ENCODE measurements around the gene C1QB. TPM values are rescaled to one million over a fixed set of nuclear protein-coding genes. Genes with fewer than 3 reads are reported as not detected.
"Not testable (repeated sequence)": the region's sequence is repeated elsewhere in the genome, so short reads cannot be mapped to it uniquely, and the experiment has no call there.

Gene C1QB
- total RNA-seq, 1 experiment from 2014 or later: 0.33 TPM

- in situ Hi-C loops (cut with HindIII; ENCODE audit: low pct_unique_long_range_greater_than_20kb, low sequenced_read_pairs): no loop called here
- no peak overlapping the region for H3K4me3 ChIP-seq (ENCODE audit: low read depth in 2 of 2, low read length in 2 of 2)
- TF ChIP-seq POLR2AphosphoS5 (IDR thresholded peaks at IDR 0.05; ENCODE audit: low read depth, low read length) (no peak), TCF7L2 (IDR thresholded peaks at IDR 0.05; ENCODE audit: low read depth, low read length) (no peak), SIN3A (IDR thresholded peaks at IDR 0.05; ENCODE audit: borderline replicate concordance, insufficient read depth, low read depth, low read length) (no peak), CTCF (IDR thresholded peaks at IDR 0.05) (no peak), REST (IDR thresholded peaks at IDR 0.05; ENCODE audit: insufficient read depth in 1 of 2, low read depth in 2 of 2, low read length in 1 of 2) (no peak)
- H3K9me3 ChIP-seq (ENCODE audit: control insufficient read depth, insufficient read depth, low read depth, low read length): no peaks in the 10 kb centered on the region
- peaks cover 4% of the 10 kb centered on the region; the same call in 1 of the 2 replicates for H3K4me1 ChIP-seq (ENCODE audit: control insufficient read depth, insufficient read depth, low read length)
- intact Hi-C loops (cut with micrococcal nuclease; ENCODE audit: unreplicated experiment): loop anchor here (10.0 kb wide), 2 partner anchors 179 to 219 kb away; no protein-coding TSS in a partner anchor
- no peak for DNase-seq (ENCODE audit: low read depth, low spot score)
- no peaks in the 10 kb centered on the region for H3K36me3 ChIP-seq (ENCODE audit: control insufficient read depth, insufficient read depth, low read length)
- H3K27ac ChIP-seq (ENCODE audit: low read length): no peak overlapping the region
- ChIA-PET CTCF (interaction anchor here (0.6 to 1.7 kb wide), 2 partner anchors 71 to 367 kb away, joined by 4 to 6 read pairs; no protein-coding TSS in a partner anchor), POLR2A (no interaction called here)
- ATAC-seq: no peak
- no peaks in the 10 kb centered on the region for H3K27me3 ChIP-seq (ENCODE audit: control insufficient read depth, insufficient read depth, low read length)
- no TSS peak for BruUV-seq (replicated peaks)
Observed at GRCh38 chr1:22705586-22705985, 52.5 kb downstream of the C1QB start.

- ATAC-seq; H3K4me1 ChIP-seq (ENCODE audit: control insufficient read depth, insufficient read depth, low read length); POLR2A ChIA-PET; H3K9me3 ChIP-seq (ENCODE audit: control insufficient read depth, insufficient read depth, low read depth, low read length); H3K27me3 ChIP-seq (ENCODE audit: control insufficient read depth, insufficient read depth, low read length); BruUV-seq (replicated peaks); H3K27ac ChIP-seq (ENCODE audit: low read length); in situ Hi-C loops (cut with HindIII; ENCODE audit: low pct_unique_long_range_greater_than_20kb, low sequenced_read_pairs); CTCF ChIA-PET; DNase-seq (ENCODE audit: low read depth, low spot score); H3K36me3 ChIP-seq (ENCODE audit: control insufficient read depth, insufficient read depth, low read length); H3K4me3 ChIP-seq (ENCODE audit: low read depth in 2 of 2, low read length in 2 of 2): not testable (repeated sequence)
- intact Hi-C loops (cut with micrococcal nuclease; ENCODE audit: unreplicated experiment): loop anchor here (10.0 kb wide), 2 partner anchors 179 to 219 kb away; no protein-coding TSS in a partner anchor
Observed at GRCh38 chr1:22706100-22706499, 53.1 kb downstream of the C1QB start.

- H3K4me1 ChIP-seq (ENCODE audit: control insufficient read depth, insufficient read depth, low read length): peaks cover 24% of the 10 kb centered on the region
- ATAC-seq (no peak), DNase-seq (ENCODE audit: low read depth, low spot score) (no peak)
- in situ Hi-C loops (cut with HindIII; ENCODE audit: low pct_unique_long_range_greater_than_20kb, low sequenced_read_pairs) (no loop called here), intact Hi-C loops (cut with micrococcal nuclease; ENCODE audit: unreplicated experiment) (loop anchor here (10.0 kb wide), 2 partner anchors 176 to 216 kb away; no protein-coding TSS in a partner anchor)
- no TSS peak for BruUV-seq (replicated peaks)
- no peak overlapping the region for H3K27ac ChIP-seq (ENCODE audit: low read length)
- CTCF ChIA-PET: no interaction called here
- TF ChIP-seq REST (IDR thresholded peaks at IDR 0.05; ENCODE audit: insufficient read depth in 1 of 2, low read depth in 2 of 2, low read length in 1 of 2): no peak
- H3K27me3 ChIP-seq (ENCODE audit: control insufficient read depth, insufficient read depth, low read length): no peaks in the 10 kb centered on the region
- no peak overlapping the region for H3K4me3 ChIP-seq (ENCODE audit: low read depth in 2 of 2, low read length in 2 of 2)
- no peaks in the 10 kb centered on the region for H3K36me3 ChIP-seq (ENCODE audit: control insufficient read depth, insufficient read depth, low read length)
- POLR2A ChIA-PET: no interaction called here
- H3K9me3 ChIP-seq (ENCODE audit: control insufficient read depth, insufficient read depth, low read depth, low read length): no peaks in the 10 kb centered on the region
Observed at GRCh38 chr1:22708777-22709176, 55.7 kb downstream of the C1QB start.

Data from Panc1 (cell line).